Umbilical cord (tissue), 2 donors: ENCODE measurements around the gene WDR7. TPM values are rescaled to one million over a fixed set of nuclear protein-coding genes. Genes with fewer than 3 reads are reported as not detected.
A peak's percentile ranks its signal among the peaks of the same experiment; 100 is the strongest.

Experiments used
- DNase-seq: peaks from one replicate; pipeline ENCODE4 v3.0.0-alpha.2; 2015; ENCODE audit warnings: low spot score
- total RNA-seq: library from RNA; depleted of rRNA; stranded (reverse); fragments of >200 nt; gene quantifications from one replicate; pipeline ENCODE4 v1.2.3, GENCODE V29; 2014; ENCODE audit warnings: low replicate concordance; ENCODE audit not compliant: insufficient read depth

The WDR7 gene
- total RNA-seq, 1 donor from 2014 or later = 46.5 TPM

GRCh38 chr18:57038395-57038794, 387.2 kb downstream of the WDR7 start:
- DNase-seq = no peak

- no peak for DNase-seq
Observed at GRCh38 chr18:57040175-57040574, 389.0 kb downstream of the WDR7 start.

GRCh38 chr18:57043241-57043640, 392.1 kb downstream of the WDR7 start:
- DNase-seq = no peak

GRCh38 chr18:57048351-57048750, 397.2 kb downstream of the WDR7 start:
- DNase-seq = no peak

- no peak for DNase-seq
Observed at GRCh38 chr18:57048859-57049258, 397.7 kb downstream of the WDR7 start.

- no peak for DNase-seq
Observed at GRCh38 chr18:57050310-57050949, 399.3 kb downstream of the WDR7 start.

- peak; percentile 10 for DNase-seq
Observed at GRCh38 chr18:57051021-57051656, 400.0 kb downstream of the WDR7 start.

GRCh38 chr18:57051657-57052044, 400.5 kb downstream of the WDR7 start:
- peak; percentile 14 for DNase-seq

- DNase-seq = no peak
Observed at GRCh38 chr18:57052173-57052572, 401.0 kb downstream of the WDR7 start.

- no peak for DNase-seq
Observed at GRCh38 chr18:57052759-57053158, 401.6 kb downstream of the WDR7 start.

GRCh38 chr18:57054891-57055290, 403.7 kb downstream of the WDR7 start:
- no peak for DNase-seq

- no peak for DNase-seq
Observed at GRCh38 chr18:57057890-57058289, 406.7 kb downstream of the WDR7 start.

- no peak for DNase-seq
Observed at GRCh38 chr18:57058734-57059133, 407.6 kb downstream of the WDR7 start.

GRCh38 chr18:57059366-57059765, 408.2 kb downstream of the WDR7 start:
- DNase-seq = no peak

- no peak for DNase-seq
Observed at GRCh38 chr18:57060814-57061213, 409.7 kb downstream of the WDR7 start.

GRCh38 chr18:57062178-57062577, 411.0 kb downstream of the WDR7 start:
- no peak for DNase-seq

GRCh38 chr18:57062844-57063243, 411.7 kb downstream of the WDR7 start:
- no peak for DNase-seq

GRCh38 chr18:57063601-57064103, 412.5 kb downstream of the WDR7 start:
- no peak for DNase-seq

GRCh38 chr18:57073501-57074187, 422.5 kb downstream of the WDR7 start:
- no peak for DNase-seq

- no peak for DNase-seq
Observed at GRCh38 chr18:57075716-57076400, 424.7 kb downstream of the WDR7 start.

- no peak for DNase-seq
Observed at GRCh38 chr18:57077005-57077765, 426.0 kb downstream of the WDR7 start.
